Fibroblast of skin of left quadriceps (primary cell): ENCODE data around the gene DNAJB1.
"Not testable (repeated sequence)": the region's sequence is repeated elsewhere in the genome, so short reads cannot be mapped to it uniquely, and the experiment has no call there.

Experiments used
- DNase-seq, 2 experiments: peaks; one replicate each; pipeline ENCODE4 v3.0.0-alpha.2; 2013; ENCODE audit warnings: low read depth in 2 of 2

The DNAJB1 gene

DNA sequence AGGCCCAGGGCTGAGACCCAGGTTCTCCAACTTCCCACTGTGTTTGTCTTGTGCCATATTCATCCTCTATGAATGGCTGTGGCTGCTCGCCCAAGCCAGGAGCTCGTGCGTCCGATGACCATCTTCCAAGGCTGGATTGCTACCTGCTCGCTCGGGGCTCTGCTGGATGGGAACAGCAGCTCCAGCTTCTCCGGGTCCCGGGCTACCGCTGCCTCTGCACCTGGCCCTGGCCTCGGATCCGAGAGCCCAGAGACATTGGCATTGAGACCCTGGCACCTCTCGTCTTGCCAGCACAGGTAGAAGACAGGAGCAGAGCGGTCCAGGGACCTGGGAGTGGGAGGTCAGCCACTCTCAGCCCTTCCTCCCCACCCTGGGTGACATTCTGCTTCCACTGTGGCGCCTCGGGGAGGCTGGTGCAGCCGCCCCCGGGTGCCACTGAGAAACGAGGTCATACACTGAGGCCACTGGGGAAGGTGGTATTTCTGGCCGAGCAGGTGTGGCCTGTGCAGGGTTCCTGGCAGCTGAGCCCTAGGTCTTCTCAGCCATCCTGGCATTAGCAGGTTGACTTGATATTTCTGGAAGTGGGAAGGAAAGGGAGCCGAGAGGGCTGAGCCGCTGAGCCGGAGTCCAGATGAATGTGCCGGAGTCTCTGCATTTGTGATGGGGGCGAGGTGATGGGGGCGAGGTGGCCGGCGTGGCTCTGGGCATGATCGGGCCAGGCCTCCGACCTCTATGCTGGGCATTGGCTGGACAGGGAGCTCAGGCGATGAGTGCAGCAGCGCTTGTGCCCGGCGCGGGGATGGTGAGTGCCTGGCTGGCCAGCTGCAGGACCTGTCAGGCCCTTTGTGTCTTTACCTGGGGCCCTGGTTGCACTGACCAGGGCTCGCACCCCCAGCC lies 35.1 kb upstream of the DNAJB1 start:
- no peak for DNase-seq

DNA sequence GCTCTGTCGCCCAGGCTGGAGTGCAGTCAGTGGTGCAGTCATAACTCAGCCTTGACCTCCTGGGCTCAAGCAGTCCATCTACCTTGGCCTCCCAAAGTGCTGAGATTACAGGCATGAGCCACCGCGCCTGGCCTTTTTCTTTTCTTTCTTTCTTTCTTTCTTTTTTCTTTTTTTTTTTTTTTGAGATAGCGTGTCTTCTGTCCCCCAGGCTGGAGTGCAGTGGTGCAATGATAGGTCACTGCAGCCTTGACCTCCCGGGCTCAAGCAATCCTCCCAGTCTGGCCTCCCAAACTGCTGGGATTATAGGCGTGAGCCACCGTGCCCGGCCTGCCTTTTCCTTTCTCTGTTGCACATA lies 33.8 kb upstream of the DNAJB1 start:
- not testable (repeated sequence) for DNase-seq

DNA sequence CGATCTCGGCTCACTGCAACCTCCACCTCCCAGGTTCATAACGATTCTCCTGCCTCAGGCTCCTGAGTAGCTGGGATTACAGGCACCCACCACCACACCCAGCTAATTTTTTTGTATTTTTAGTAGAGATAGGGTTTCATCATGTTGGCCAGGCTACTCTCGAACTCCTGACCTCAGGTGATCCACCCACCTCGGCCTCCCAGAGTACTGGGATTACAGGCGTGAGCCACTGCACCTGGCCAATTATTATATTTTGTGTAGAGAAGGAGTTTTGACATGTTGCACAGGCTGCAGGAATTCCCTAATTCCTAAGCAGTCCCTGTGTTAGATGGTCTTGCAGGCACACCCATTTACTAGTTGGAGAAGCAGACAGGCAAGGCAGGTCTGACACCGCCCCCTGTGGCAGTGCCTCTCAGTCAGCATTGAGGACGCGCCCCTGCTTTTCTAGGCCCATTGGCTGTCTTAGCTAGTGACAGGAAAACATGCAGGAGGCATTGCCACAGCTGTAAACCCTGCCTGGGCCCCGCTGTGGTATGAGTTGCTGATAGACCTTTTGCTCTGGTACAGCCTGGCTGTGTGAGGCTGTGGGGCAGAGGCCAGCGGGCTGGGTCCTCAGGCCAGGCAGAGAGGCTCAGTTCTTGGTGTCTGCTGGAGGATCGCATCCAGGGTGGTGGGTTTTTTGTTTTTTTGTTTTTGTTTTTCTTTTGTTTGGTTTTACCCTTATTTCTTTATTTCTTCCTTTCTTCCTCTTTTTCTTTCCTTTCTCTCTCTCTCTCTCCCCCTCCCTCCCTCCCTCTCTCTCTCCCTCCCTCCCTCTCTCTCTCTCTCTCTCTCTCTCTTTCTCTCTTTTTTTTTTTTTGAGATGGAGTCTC lies 33.2 kb upstream of the DNAJB1 start:
- not testable (repeated sequence) for DNase-seq

- DNase-seq = no peak
These were observed 32.1 kb upstream of the DNAJB1 start for GRCh38 chr19:14550201-14550754.

DNA sequence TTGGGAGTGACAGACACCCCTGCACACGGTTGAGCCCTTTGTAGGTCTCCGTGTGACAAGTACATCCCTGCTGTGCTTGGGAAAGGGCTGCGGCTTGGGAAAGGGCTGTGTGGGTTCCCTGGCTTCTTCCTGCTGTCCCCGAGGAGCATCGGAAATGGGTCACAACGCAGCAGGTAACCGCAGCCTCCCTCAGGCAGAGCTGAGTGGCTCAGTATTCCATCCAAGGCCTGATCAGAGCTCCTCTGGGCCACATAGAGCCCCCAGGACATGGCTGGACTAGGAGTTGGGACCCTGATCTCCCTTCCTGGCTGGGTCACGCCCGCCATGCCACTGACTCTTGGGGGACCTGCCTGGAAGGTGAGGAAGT lies 27.5 kb upstream of the DNAJB1 start:
- DNase-seq = no peak

- DNase-seq = no peak
These were observed 26.9 kb upstream of the DNAJB1 start for GRCh38 chr19:14544977-14545715.

- no peak for DNase-seq
These were observed 25.9 kb upstream of the DNAJB1 start for GRCh38 chr19:14544047-14544446.

- DNase-seq = peak in 1 of 2 experiments; percentile 13
These were observed 24.6 kb upstream of the DNAJB1 start for GRCh38 chr19:14542711-14543328.

DNA sequence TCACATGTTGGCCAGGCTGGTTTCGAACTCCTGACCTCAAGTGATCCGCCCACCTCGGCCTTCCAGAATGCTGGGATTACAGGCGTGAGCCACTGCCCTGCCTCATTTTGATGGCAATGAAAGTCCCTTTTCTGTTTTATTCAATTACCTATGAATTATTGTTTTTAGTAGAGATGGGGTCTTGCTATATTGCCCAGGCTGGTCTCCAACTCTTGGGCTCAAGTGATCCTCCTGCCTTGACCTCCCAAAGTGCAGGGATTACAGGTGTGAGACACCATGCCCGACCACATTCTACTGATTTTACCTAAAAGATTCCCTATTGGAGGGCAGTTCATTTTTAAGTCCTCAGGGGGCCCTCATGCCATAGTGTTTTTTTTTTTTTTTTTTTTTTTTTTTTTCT lies 23.8 kb upstream of the DNAJB1 start:
- not testable (repeated sequence) for DNase-seq

DNA sequence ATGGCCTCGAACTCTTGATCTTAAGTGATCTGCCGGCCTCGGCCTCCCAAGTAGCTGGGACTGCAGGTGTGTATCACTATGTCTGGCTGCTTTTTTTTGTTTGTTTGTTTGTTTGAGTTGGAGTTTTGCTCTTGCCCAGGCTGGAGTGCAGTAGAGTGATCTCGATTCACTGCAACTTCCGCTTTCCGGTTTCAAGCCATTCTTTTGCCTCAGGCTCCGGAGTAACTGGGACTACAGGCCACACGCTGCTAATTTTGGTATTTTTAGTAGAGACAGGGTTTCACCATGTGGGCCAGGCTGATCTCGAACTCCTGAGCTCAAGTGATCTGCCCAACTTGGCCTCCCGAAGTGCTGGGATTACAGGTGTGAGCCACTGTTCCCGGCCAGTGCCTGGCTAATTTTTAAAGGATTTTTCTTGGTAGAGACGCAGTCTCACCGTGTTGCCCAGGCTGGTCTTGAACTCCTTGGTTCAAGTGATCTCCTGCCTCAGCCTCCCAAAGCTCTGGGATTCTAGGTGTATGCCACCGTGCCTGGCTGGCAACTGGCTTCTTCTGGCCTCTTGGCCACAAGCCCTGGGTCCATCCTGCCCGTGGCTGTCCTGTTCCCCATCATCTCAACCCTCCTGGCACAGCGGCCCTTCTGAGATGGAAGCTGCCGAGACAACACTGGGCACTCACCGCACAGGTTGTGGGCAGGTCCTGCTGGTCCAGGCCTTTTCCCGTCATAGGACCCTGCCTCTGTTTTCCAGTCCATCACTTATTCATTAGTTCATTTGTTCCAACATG lies 22.7 kb upstream of the DNAJB1 start:
- DNase-seq = no peak

- DNase-seq = peak in 1 of 2 experiments; percentile 16
These were observed 18.9 kb upstream of the DNAJB1 start for GRCh38 chr19:14536926-14537692.

GRCh38 chr19:14533450-14533849 lies 15.3 kb upstream of the DNAJB1 start:
- DNase-seq = no peak

DNA sequence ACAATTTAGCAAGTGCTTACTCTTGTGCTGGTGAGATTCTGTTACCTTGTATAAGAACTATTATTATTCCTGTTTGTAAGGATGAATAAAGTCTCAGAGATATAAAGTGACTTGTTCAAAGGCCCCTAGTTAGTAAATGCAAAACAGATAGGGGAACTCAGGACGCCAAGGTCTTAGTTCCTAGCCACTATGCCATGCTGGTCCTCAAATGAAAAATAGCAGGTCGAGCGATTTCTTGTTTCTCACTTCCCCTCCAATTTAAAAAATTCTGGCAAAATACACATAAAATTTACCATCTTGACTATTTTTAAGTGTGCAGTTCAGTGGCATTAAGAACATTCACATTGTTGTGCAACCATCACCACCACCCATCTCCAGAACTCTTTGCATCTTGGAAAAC lies 12.3 kb upstream of the DNAJB1 start:
- DNase-seq = no peak

DNA sequence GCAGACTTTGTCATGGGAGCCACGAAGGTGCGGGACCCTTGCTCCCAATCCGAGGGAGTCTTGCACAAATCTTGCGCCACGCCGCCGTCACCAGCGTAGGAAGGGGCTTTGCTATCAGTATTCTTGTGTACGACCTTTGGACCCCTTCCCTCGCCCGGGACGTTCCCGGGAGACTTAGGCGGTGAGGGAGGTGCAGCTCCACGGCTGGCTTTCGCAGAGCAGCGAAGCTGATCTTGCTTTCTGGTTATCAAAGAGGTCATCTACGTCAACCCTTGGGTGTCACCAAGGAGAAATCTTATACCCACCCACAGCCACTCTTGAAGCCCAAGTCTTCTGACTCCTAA lies 11.8 kb upstream of the DNAJB1 start:
- DNase-seq = no peak

DNA sequence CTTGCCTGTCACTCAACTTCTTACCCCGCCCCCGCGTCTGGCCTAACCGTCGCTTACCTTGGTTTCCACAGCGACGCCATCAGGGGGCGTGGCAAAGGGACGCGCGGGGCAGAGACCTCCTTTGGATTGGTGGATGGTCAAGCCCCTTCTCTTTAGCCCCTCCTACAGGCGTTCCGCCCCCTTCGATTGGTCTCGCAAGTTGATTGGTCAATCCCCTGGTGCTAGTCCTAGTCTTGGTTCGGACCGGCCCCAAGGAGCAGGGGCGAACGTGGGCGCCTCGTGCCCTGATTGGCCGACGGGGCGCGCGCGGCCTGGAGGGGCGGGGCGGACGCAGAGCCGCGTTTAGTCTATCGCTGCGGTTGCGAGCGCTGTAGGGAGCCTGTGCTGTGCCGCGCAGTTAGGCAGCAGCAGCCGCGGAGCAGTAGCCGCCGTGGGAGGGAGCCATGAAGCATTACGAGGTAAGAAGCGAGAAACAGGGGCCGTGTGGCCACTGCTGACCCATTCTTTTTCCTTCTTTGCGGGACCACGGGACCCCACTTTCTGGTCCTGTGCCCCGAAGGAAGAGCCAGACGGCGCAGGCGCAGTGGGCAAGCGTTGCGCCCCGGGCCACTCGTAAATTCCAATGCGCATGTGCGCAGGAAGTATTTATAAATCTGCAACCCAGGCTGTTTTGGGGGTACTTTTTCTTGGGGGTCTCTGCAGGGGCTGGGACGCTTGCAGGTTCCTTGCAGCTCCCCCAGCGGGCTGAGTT lies 11.2 kb upstream of the DNAJB1 start, which contains the start of gene TECR:
Gene TECR (plus strand): TSS at position 341 of the 751 bp plus-strand sequence. CDS start 103 bp downstream, at position 444.
- peak; percentile 100 for DNase-seq

DNA sequence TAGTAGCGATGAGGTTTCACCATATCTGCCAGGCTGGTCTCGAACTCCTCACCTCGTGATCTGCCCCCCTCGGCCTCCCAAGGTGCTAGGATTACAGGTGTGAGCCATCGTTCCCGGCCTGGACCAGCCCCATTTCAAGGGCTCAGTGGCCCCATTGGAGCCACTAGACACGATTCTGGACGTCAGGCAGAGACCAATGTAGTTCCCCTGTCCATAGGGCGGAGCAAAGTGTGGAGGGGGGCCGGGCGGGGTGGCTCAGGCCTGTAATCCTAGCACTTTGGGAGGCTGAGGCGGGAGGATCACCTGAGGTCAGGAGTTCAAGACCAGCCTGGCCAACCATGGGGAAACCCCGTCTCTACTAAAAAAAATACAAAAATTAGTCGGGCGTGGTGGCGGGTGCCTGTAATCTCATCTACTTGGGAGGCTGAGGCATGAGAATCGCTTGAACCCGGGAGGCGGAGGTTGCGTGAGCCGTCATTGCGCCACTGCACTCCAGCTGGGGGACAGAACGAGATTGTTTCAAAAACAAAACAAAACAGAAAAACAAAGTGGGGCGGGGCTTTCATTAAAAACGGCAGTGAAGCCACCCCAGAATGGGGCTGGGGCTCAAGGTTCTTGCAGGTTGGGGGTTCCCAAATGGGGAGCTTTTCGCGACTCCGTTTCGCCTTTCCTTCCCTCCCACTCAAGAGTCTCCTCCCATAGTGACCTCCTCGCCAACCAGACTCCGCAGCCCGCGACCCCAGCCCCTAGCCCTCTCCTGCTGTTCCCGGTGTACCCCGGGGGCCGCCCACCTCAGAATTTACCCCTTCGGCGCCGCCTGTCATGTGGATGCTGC lies 10.4 kb upstream of the DNAJB1 start:
- no peak for DNase-seq

- no peak for DNase-seq
These were observed 8.2 kb upstream of the DNAJB1 start for GRCh38 chr19:14526423-14526822.

DNA sequence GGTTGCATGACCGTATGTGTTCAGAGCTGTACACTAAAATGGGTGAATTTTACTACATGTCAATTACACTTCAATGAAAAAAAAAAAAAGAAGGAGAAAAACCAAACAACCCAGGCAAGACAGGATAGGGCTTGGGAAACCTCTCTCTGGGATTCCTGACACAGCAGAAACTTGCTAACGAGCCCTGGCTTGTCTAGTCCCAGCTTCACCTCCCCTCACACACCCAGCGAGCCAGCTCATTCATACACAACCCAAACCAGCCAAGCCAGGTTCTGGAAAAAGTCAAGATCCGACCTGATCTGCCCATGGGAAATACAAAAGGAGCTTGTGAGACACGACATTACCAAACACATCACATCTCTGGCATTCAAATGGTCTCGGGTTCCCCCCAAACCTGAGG lies 7.5 kb upstream of the DNAJB1 start:
- DNase-seq = no peak
